Loucy (cell line): ENCODE data around the gene CYP2U1.

Experiments used
- H2AFZ ChIP-seq: fragments of 200-600 bp; sonication (generic); 2 replicates; pipeline ENCODE4 v1.6.0; 2016; ENCODE audit warnings: antibody characterized with exemption, mild to moderate bottlenecking, low read length, moderate library complexity
- H3F3A ChIP-seq: fragments of 200-600 bp; 2 replicates; pipeline ENCODE4 v1.6.0; 2016; ENCODE audit warnings: antibody characterized with exemption, low read depth, mild to moderate bottlenecking
- H3K27me3 ChIP-seq: fragments of 200-600 bp; sonication (generic); 2 replicates; pipeline ENCODE4 v1.6.1; 2014; ENCODE audit warnings: low read length, mild to moderate bottlenecking; ENCODE audit not compliant: insufficient read depth, poor library complexity, severe bottlenecking
- H3K36me3 ChIP-seq: fragments of 200-600 bp; sonication (generic); 2 replicates; pipeline ENCODE4 v1.6.1; 2016; ENCODE audit warnings: low read length; ENCODE audit not compliant: insufficient read depth
- H3K4me1 ChIP-seq: fragments of 200-600 bp; sonication (generic); 2 replicates; pipeline ENCODE4 v1.5.1; 2014; ENCODE audit warnings: low read length, mild to moderate bottlenecking; ENCODE audit not compliant: insufficient read depth, poor library complexity, severe bottlenecking
- H3K4me2 ChIP-seq: fragments of 200-600 bp; sonication (generic); 2 replicates; pipeline ENCODE4 v1.6.0; 2014; ENCODE audit warnings: antibody characterized with exemption, low read length, low read depth, mild to moderate bottlenecking; ENCODE audit not compliant: poor library complexity, severe bottlenecking
- H3K4me3 ChIP-seq: fragments of 200-600 bp; sonication (generic); 2 replicates; pipeline ENCODE4 v1.5.1; 2014; ENCODE audit warnings: low read length, mild to moderate bottlenecking, mixed read lengths; ENCODE audit not compliant: poor library complexity, severe bottlenecking
- H3K79me2 ChIP-seq: fragments of 200-600 bp; sonication (generic); 2 replicates; pipeline ENCODE4 v1.6.1; 2014; ENCODE audit warnings: low read length; ENCODE audit not compliant: insufficient read depth
- H3K9ac ChIP-seq: fragments of 200-600 bp; sonication (generic); 2 replicates; pipeline ENCODE4 v1.6.0; 2014; ENCODE audit warnings: mild to moderate bottlenecking, low read depth, low read length, moderate library complexity; ENCODE audit not compliant: poor library complexity, severe bottlenecking
- H3K9me2 ChIP-seq: fragments of 200-600 bp; sonication (generic); replicated peaks from 2 replicates; pipeline ENCODE4 v1.6.1; 2016; ENCODE audit warnings: low read depth, low read length, mixed read lengths
- H3K9me3 ChIP-seq: fragments of 200-600 bp; sonication (generic); 2 replicates; pipeline ENCODE4 v1.6.1; 2014; ENCODE audit warnings: mild to moderate bottlenecking, antibody characterized with exemption, low read length, low read depth; ENCODE audit not compliant: insufficient read depth
- H4K20me1 ChIP-seq: fragments of 200-600 bp; sonication (generic); 2 replicates; pipeline ENCODE4 v1.6.0; 2014; ENCODE audit warnings: antibody characterized with exemption, low read length, mild to moderate bottlenecking; ENCODE audit not compliant: insufficient read depth, poor library complexity, severe bottlenecking
- CTCF ChIP-seq: fragments of 200-600 bp; sonication (generic); conservative IDR thresholded peaks from 2 replicates; pipeline ENCODE4 v1.5.1; 2014; ENCODE audit warnings: mild to moderate bottlenecking, antibody characterized with exemption, low read length
- EZH2phosphoT487 ChIP-seq: fragments of 200-600 bp; IDR thresholded peaks from 2 replicates; pipeline ENCODE4 v1.6.1; 2018; ENCODE audit warnings: antibody characterized with exemption, mild to moderate bottlenecking, moderate library complexity, borderline replicate concordance

Gene CYP2U1

GRCh38 chr4:107939307-107939706 is 8.0 kb downstream of the CYP2U1 start:
- no peak for TF ChIP-seq EZH2phosphoT487
- no peak for TF ChIP-seq CTCF
- no peak overlapping the region for H2AFZ ChIP-seq
- H3K9me2 ChIP-seq, result no peaks in the 10 kb centered on the region
- no peaks in the 10 kb centered on the region for H4K20me1 ChIP-seq
- H3K36me3 ChIP-seq, result no peaks in the 10 kb centered on the region
- no peaks in the 10 kb centered on the region for H3K4me1 ChIP-seq
- H3K27me3 ChIP-seq, result no peaks in the 10 kb centered on the region
- no peak overlapping the region for H3K4me3 ChIP-seq
- H3K9me3 ChIP-seq, result no peaks in the 10 kb centered on the region
- H3K9ac ChIP-seq, result no peak overlapping the region
- no peak overlapping the region for H3K4me2 ChIP-seq
- H3F3A ChIP-seq, result no peaks in the 10 kb centered on the region
- no peaks in the 10 kb centered on the region for H3K79me2 ChIP-seq

- no peaks in the 10 kb centered on the region for H3K27me3 ChIP-seq
- H3K4me2 ChIP-seq, result no peak overlapping the region
- H3K9me3 ChIP-seq, result no peaks in the 10 kb centered on the region
Observed at GRCh38 chr4:107945809-107946208, 14.5 kb downstream of the CYP2U1 start.

GRCh38 chr4:107950746-107951540 is 19.6 kb downstream of the CYP2U1 start:
- no peak overlapping the region for H3K9ac ChIP-seq
- no peaks in the 10 kb centered on the region for H3K27me3 ChIP-seq
- no peak overlapping the region for H3K4me3 ChIP-seq
- H3K9me2 ChIP-seq, result no peaks in the 10 kb centered on the region
- no peaks in the 10 kb centered on the region for H4K20me1 ChIP-seq
- no peaks in the 10 kb centered on the region for H3K79me2 ChIP-seq
- no peaks in the 10 kb centered on the region for H3F3A ChIP-seq
- H3K9me3 ChIP-seq, result no peaks in the 10 kb centered on the region
- H3K36me3 ChIP-seq, result no peaks in the 10 kb centered on the region
- TF ChIP-seq CTCF, result no peak
- no peak overlapping the region for H3K4me2 ChIP-seq
- no peak overlapping the region for H2AFZ ChIP-seq
- H3K4me1 ChIP-seq, result no peaks in the 10 kb centered on the region

More at GRCh38 chr4:107945809-107946208, 14.5 kb downstream of the CYP2U1 start:
- Histone ChIP-seq H3F3A (no peaks in the 10 kb centered on the region), H2AFZ (no peak overlapping the region), H3K4me3 (no peak overlapping the region), H3K4me1 (no peaks in the 10 kb centered on the region), H3K9ac (no peak overlapping the region), H4K20me1 (no peaks in the 10 kb centered on the region), H3K36me3 (no peaks in the 10 kb centered on the region), H3K9me2 (no peaks in the 10 kb centered on the region), H3K79me2 (no peaks in the 10 kb centered on the region)
- TF ChIP-seq EZH2phosphoT487, result no peak

- no peaks in the 10 kb centered on the region for H3K9me2 ChIP-seq
- H3K27me3 ChIP-seq, result no peaks in the 10 kb centered on the region
- no peak overlapping the region for H2AFZ ChIP-seq
- H3K4me2 ChIP-seq, result no peak overlapping the region
- H3K79me2 ChIP-seq, result no peaks in the 10 kb centered on the region
- no peaks in the 10 kb centered on the region for H3K36me3 ChIP-seq
- H3K4me1 ChIP-seq, result no peaks in the 10 kb centered on the region
- no peaks in the 10 kb centered on the region for H3F3A ChIP-seq
- H3K4me3 ChIP-seq, result no peak overlapping the region
- no peak overlapping the region for H3K9ac ChIP-seq
- TF ChIP-seq CTCF, result no peak
- no peak for TF ChIP-seq EZH2phosphoT487
- H3K9me3 ChIP-seq, result no peaks in the 10 kb centered on the region
- H4K20me1 ChIP-seq, result no peaks in the 10 kb centered on the region
Observed at GRCh38 chr4:107951551-107951950, 20.2 kb downstream of the CYP2U1 start.
